HL-60 (cell line): ENCODE results near the gene ZAR1.

Experiments used
- DNase-seq, 2 experiments: peaks; one replicate each; pipeline ENCODE4 v3.0.0-alpha.2; 2010 to 2020; ENCODE audit warnings: low read depth in 1 of 2, low spot score in 1 of 2
- H3K27ac ChIP-seq: fragments of 250-450 bp; sonication (Bioruptor Pico); replicated peaks from 2 replicates; pipeline ENCODE4 v1.5.1; 2020; ENCODE audit warnings: mild to moderate bottlenecking, moderate library complexity
- H3K27me3 ChIP-seq: fragments of 250-450 bp; sonication (Bioruptor Pico); 2 replicates; pipeline ENCODE4 v1.5.1; 2021; ENCODE audit warnings: mild to moderate bottlenecking, moderate library complexity; ENCODE audit not compliant: insufficient read depth, poor library complexity, severe bottlenecking
- H3K4me3 ChIP-seq: replicated peaks from 2 replicates; pipeline ENCODE4 v1.5.1; 2011; ENCODE audit warnings: mild to moderate bottlenecking, control low read depth, low read length; ENCODE audit not compliant: insufficient read depth
- GABPA ChIP-seq: IDR thresholded peaks from 2 replicates; pipeline ENCODE4 v1.6.1; 2012; ENCODE audit warnings: low read depth
- POLR2AphosphoS5 ChIP-seq: IDR thresholded peaks from 2 replicates; pipeline ENCODE4 v1.6.1; 2012; ENCODE audit warnings: low read depth
- SPI1 ChIP-seq: IDR thresholded peaks from 2 replicates; pipeline ENCODE4 v1.6.1; 2012; ENCODE audit warnings: low read depth, mild to moderate bottlenecking, borderline replicate concordance
- TF ChIP-seq, protein P1 (sequence below): IDR thresholded peaks from 2 replicates; pipeline ENCODE4 v1.6.1; 2012; ENCODE audit warnings: low read depth; ENCODE audit not compliant: insufficient replicate concordance
- TF ChIP-seq, protein P2 (sequence below): IDR thresholded peaks from one replicate; pipeline ENCODE4 v1.5.1; 2011; ENCODE audit warnings: low read length, control low read depth, inconsistent platforms; ENCODE audit not compliant: insufficient read depth

ZAR1 gene

DNA sequence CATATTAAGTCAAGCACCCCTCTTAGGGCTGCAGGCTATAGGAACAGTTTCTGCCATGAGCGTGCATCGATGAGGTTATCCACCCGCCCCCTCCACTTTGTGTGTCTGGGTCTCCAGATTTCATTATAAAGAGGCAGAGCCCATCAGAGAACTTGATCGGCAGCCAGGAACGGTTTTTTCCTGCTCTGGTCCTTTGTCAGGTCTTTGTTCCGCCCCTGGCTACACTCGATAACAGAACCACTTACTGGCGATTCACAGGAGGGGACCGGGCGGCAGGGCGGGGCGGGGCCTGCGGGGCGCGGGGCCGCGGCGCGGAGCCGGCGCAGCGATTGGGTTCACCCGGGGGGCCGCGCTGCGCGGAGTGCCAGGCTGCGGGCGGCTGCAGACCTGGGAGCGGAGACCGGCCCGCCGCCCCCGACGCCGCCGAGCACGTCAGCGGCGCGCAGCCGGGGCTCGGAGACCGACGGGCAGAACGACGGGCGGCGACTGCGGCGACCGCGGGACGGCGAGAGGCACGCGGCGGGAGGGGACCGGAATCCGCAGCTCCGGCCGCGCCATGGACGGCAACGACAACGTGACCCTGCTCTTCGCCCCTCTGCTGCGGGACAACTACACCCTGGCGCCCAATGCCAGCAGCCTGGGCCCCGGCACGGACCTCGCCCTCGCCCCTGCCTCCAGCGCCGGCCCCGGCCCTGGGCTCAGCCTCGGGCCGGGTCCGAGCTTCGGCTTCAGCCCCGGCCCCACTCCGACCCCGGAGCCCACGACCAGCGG is 6.9 kb upstream of the ZAR1 start, which contains the start of gene SLC10A4:
SLC10A4 (plus strand) TSS at position 338 of the 771 bp plus-strand sequence; CDS start at position 557, 219 bp downstream.
- TF ChIP-seq, protein P1, sequence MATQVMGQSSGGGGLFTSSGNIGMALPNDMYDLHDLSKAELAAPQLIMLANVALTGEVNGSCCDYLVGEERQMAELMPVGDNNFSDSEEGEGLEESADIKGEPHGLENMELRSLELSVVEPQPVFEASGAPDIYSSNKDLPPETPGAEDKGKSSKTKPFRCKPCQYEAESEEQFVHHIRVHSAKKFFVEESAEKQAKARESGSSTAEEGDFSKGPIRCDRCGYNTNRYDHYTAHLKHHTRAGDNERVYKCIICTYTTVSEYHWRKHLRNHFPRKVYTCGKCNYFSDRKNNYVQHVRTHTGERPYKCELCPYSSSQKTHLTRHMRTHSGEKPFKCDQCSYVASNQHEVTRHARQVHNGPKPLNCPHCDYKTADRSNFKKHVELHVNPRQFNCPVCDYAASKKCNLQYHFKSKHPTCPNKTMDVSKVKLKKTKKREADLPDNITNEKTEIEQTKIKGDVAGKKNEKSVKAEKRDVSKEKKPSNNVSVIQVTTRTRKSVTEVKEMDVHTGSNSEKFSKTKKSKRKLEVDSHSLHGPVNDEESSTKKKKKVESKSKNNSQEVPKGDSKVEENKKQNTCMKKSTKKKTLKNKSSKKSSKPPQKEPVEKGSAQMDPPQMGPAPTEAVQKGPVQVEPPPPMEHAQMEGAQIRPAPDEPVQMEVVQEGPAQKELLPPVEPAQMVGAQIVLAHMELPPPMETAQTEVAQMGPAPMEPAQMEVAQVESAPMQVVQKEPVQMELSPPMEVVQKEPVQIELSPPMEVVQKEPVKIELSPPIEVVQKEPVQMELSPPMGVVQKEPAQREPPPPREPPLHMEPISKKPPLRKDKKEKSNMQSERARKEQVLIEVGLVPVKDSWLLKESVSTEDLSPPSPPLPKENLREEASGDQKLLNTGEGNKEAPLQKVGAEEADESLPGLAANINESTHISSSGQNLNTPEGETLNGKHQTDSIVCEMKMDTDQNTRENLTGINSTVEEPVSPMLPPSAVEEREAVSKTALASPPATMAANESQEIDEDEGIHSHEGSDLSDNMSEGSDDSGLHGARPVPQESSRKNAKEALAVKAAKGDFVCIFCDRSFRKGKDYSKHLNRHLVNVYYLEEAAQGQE, result no peak
- TF ChIP-seq SPI1 (no peak), GABPA (no peak), POLR2AphosphoS5 (no peak)
- TF ChIP-seq, protein P2, sequence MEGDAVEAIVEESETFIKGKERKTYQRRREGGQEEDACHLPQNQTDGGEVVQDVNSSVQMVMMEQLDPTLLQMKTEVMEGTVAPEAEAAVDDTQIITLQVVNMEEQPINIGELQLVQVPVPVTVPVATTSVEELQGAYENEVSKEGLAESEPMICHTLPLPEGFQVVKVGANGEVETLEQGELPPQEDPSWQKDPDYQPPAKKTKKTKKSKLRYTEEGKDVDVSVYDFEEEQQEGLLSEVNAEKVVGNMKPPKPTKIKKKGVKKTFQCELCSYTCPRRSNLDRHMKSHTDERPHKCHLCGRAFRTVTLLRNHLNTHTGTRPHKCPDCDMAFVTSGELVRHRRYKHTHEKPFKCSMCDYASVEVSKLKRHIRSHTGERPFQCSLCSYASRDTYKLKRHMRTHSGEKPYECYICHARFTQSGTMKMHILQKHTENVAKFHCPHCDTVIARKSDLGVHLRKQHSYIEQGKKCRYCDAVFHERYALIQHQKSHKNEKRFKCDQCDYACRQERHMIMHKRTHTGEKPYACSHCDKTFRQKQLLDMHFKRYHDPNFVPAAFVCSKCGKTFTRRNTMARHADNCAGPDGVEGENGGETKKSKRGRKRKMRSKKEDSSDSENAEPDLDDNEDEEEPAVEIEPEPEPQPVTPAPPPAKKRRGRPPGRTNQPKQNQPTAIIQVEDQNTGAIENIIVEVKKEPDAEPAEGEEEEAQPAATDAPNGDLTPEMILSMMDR, result no peak
- peaks cover 44% of the 10 kb centered on the region for H3K27me3 ChIP-seq
- no peak for DNase-seq
- H3K27ac ChIP-seq, result no peak within 1 kb of the TSS
- H3K4me3 ChIP-seq, result peak within 1 kb of the TSS; percentile 17; the same call in 1 of the 2 replicates

DNA sequence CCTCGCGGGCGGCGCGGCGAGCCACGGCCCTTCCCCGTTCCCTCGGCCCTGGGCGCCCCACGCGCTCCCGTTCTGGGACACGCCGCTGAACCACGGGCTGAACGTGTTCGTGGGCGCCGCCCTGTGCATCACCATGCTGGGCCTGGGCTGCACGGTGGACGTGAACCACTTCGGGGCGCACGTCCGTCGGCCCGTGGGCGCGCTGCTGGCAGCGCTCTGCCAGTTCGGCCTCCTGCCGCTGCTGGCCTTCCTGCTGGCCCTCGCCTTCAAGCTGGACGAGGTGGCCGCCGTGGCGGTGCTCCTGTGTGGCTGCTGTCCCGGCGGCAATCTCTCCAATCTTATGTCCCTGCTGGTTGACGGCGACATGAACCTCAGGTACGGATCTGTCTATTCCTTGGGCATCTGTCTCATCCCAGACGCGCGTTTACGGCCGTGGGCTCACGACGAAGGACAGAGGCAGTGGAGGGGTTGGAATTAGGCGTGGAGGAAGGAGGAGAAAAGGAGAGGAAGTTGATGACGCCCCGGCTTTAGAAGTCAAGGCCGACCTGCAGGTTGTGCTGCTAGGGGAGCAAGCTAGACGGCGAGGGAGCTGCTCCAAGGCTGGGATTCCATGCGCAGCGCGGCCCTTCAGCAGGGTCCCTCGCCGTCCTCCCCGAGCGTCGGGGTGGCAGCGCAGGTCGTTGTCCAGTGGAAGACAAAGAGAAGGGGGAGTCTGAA is 6.1 kb upstream of the ZAR1 start:
- no peak overlapping the region for H3K27ac ChIP-seq
- no peak for DNase-seq
- peaks cover 52% of the 10 kb centered on the region for H3K27me3 ChIP-seq
- no peak overlapping the region for H3K4me3 ChIP-seq
- TF ChIP-seq, protein P1, result no peak
- TF ChIP-seq GABPA, result no peak
- TF ChIP-seq, protein P2, result no peak
- no peak for TF ChIP-seq SPI1
- no peak for TF ChIP-seq POLR2AphosphoS5

DNA sequence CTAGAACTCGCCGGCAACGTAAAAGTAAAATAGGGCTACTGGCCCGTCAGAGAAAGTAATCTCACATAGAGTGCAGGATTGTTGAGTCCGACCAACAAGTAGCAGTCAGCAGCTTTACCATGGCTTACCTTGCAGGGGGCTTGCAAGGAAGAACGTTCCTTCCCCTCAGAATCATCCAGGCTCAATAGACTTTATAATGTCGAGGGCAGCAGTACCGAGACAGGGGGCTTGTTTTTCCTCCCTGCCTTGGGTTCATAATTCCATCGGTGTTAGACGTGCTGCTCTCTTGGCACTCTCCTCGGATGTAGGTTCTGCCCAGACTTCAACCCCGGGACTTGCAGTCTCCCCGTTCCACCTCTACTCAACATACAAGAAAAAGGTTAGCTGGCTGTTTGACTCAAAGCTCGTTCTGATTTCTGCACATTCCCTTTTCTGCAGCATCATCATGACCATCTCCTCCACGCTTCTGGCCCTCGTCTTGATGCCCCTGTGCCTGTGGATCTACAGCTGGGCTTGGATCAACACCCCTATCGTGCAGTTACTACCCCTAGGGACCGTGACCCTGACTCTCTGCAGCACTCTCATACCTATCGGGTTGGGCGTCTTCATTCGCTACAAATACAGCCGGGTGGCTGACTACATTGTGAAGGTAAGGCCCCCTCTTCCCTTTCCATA is 5.4 kb upstream of the ZAR1 start:
- Histone ChIP-seq H3K27ac (no peak overlapping the region), H3K27me3 (peaks cover 57% of the 10 kb centered on the region), H3K4me3 (no peak overlapping the region)
- DNase-seq, result no peak
- TF ChIP-seq POLR2AphosphoS5, result no peak
- no peak for TF ChIP-seq SPI1
- TF ChIP-seq, protein P1, result no peak
- TF ChIP-seq GABPA, result no peak
- TF ChIP-seq, protein P2, result no peak
